Fibroblast of lung (primary cell): ENCODE data around the gene GNGT2. TPM values are rescaled to one million over a fixed set of nuclear protein-coding genes. Genes with fewer than 3 reads are reported as not detected.

ENCODE experiments used
- DNase-seq, 2 donors: peaks; one replicate each; pipeline versions ENCODE4 v3.0.0 to v3.0.0-alpha.2; 2010; ENCODE audit warnings: low read depth in 2 of 2
- H2AFZ ChIP-seq: 2 replicates; pipeline ENCODE4 v1.5.1; 2012; ENCODE audit warnings: low read length, control low read depth, inconsistent platforms
- H3K27ac ChIP-seq: 2 replicates; pipeline ENCODE4 v1.5.1; 2011; ENCODE audit warnings: low read length, control low read depth; ENCODE audit not compliant: insufficient read depth
- H3K27me3 ChIP-seq: 2 replicates; pipeline ENCODE4 v1.5.1; 2011; ENCODE audit warnings: mild to moderate bottlenecking, low read length; ENCODE audit not compliant: control insufficient read depth, insufficient read depth
- H3K36me3 ChIP-seq: 2 replicates; pipeline ENCODE4 v1.5.1; 2011; ENCODE audit warnings: low read length; ENCODE audit not compliant: control insufficient read depth, insufficient read depth
- H3K4me1 ChIP-seq: 2 replicates; pipeline ENCODE4 v1.5.1; 2011; ENCODE audit warnings: low read length; ENCODE audit not compliant: control insufficient read depth, insufficient read depth; ENCODE audit errors: extremely low read depth
- H3K4me2 ChIP-seq: 2 replicates; pipeline ENCODE4 v1.5.1; 2011; ENCODE audit warnings: low read length, control low read depth; ENCODE audit not compliant: insufficient read depth; ENCODE audit errors: extremely low read depth
- H3K4me3 ChIP-seq, 4 experiments: fragments of 200-600 bp in 1 of 4; sonication (generic) in 1 of 4; replicated peaks in 1 of 4; 2 replicates each; pipeline ENCODE4 v1.5.1; 2011 to 2016; ENCODE audit warnings: low read length in 4 of 4, low read depth in 3 of 4, mild to moderate bottlenecking in 3 of 4, control low read depth in 2 of 4, inconsistent platforms in 1 of 4, mixed read lengths in 1 of 4; ENCODE audit not compliant: insufficient read depth in 1 of 4; ENCODE audit errors: control extremely low read depth in 1 of 4
- H3K79me2 ChIP-seq: 2 replicates; pipeline ENCODE4 v1.5.1; 2012; ENCODE audit warnings: mild to moderate bottlenecking, low read length, inconsistent platforms; ENCODE audit not compliant: control insufficient read depth, insufficient read depth
- H3K9ac ChIP-seq: 2 replicates; pipeline ENCODE4 v1.5.1; 2011; ENCODE audit warnings: mild to moderate bottlenecking, low read length, control low read depth; ENCODE audit not compliant: insufficient read depth
- H3K9me3 ChIP-seq: 2 replicates; pipeline ENCODE4 v1.5.1; 2012; ENCODE audit warnings: low read depth, low read length; ENCODE audit not compliant: control insufficient read depth, insufficient read depth
- H4K20me1 ChIP-seq: 2 replicates; pipeline ENCODE4 v1.5.1; 2011; ENCODE audit warnings: low read length; ENCODE audit not compliant: control insufficient read depth, insufficient read depth; ENCODE audit errors: extremely low read depth
- CTCF ChIP-seq, 2 donors: IDR thresholded peaks in 1 of 2; conservative IDR thresholded peaks in 1 of 2; 1 replicate in 1 of 2; 2 replicates in 1 of 2; pipeline ENCODE4 v1.5.1; 2011 to 2012; ENCODE audit warnings: low read length in 2 of 2, control low read depth in 1 of 2, inconsistent platforms in 1 of 2, low read depth in 1 of 2, mild to moderate bottlenecking in 1 of 2
- EZH2 ChIP-seq: IDR thresholded peaks from 2 replicates; pipeline ENCODE4 v1.5.1; 2012; ENCODE audit warnings: low read length, control low read depth, mild to moderate bottlenecking; ENCODE audit errors: missing control alignments
- polyA plus RNA-seq, 2 donors: library from polyadenylated mRNA; depleted of rRNA in 1 of 2; stranded (reverse) in 1 of 2; unstranded in 1 of 2; fragments of >200 nt; gene quantifications; 2 replicates each; pipeline ENCODE4 v1.2.1, GENCODE V29; 2011 to 2012; ENCODE audit warnings: missing spikeins in 1 of 2
- total RNA-seq: library from RNA; depleted of rRNA; stranded (reverse); fragments of >200 nt; gene quantifications from 2 replicates; pipeline ENCODE4 v1.2.1, GENCODE V29; 2014

The GNGT2 gene
- total and polyA plus RNA-seq, 2 donors (not counting 1 experiment from before 2014, with no cell fraction given) = 3.7 TPM; not detected in 1

DNA sequence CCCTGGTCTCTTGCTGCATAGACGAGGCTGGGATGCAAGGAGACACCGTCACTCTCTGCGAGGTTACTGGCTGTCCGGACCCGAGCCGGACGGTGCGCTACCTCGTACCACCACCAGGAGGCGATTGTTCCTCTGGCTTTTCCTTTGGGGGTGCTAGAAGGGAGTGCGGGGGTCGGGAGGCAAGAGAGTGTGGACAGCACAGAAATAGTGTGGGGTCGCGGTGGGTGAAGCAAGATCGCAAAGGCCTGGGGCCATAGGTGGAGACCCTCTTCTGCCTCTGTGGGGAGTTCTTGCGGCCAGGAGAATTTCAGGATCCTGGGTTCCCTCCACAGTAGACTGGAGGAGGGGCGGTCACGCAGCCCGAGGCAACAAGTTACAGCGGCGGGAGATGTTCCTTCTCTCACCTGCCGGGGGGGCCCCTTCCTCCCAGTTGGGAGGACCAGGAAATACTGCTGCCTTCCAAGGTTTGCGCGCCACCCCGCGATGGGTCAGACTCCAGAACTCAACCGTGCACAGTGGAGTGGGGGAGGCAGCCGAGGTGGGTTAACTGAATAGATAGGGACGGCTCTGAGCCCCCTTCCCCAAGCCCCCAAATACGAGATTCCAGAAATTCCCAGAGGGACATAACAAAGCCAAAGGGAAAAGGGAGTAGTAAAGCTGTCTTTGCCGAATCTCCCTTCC is 13.3 kb upstream of the GNGT2 start:
- DNase-seq = no peak
- no peaks in the 10 kb centered on the region for H3K79me2 ChIP-seq
- H3K4me1 ChIP-seq = no peaks in the 10 kb centered on the region
- no peak overlapping the region for H3K4me3 ChIP-seq
- no peaks in the 10 kb centered on the region for H3K9me3 ChIP-seq
- no peaks in the 10 kb centered on the region for H4K20me1 ChIP-seq
- H2AFZ ChIP-seq = no peak overlapping the region
- no peaks in the 10 kb centered on the region for H3K36me3 ChIP-seq
- TF ChIP-seq EZH2 (peak; percentile 69), CTCF (conservative IDR thresholded peaks at IDR 0.05 in 1 of 2, IDR thresholded peaks at IDR 0.05 in 1 of 2; ENCODE audit: low read depth in 1 of 2, low read length in 2 of 2) (peak; percentile 89 to 94)
- H3K4me2 ChIP-seq = no peak overlapping the region
- peaks cover 41% of the 10 kb centered on the region for H3K27me3 ChIP-seq
- H3K27ac ChIP-seq = no peak overlapping the region
- H3K9ac ChIP-seq = no peak overlapping the region

GRCh38 chr17:49223168-49223516 is 12.8 kb upstream of the GNGT2 start:
- Histone ChIP-seq H3K4me3 (no peak overlapping the region), H3K4me2 (no peak overlapping the region), H4K20me1 (no peaks in the 10 kb centered on the region), H3K9ac (no peak overlapping the region), H3K79me2 (no peaks in the 10 kb centered on the region), H3K4me1 (no peaks in the 10 kb centered on the region), H3K27me3 (peaks cover 41% of the 10 kb centered on the region), H3K36me3 (no peaks in the 10 kb centered on the region), H2AFZ (no peak overlapping the region), H3K27ac (no peak overlapping the region), H3K9me3 (no peaks in the 10 kb centered on the region)
- TF ChIP-seq CTCF (conservative IDR thresholded peaks at IDR 0.05 in 1 of 2, IDR thresholded peaks at IDR 0.05 in 1 of 2; ENCODE audit: low read depth in 1 of 2, low read length in 2 of 2) (no peak), EZH2 (no peak)
- DNase-seq = no peak

DNA sequence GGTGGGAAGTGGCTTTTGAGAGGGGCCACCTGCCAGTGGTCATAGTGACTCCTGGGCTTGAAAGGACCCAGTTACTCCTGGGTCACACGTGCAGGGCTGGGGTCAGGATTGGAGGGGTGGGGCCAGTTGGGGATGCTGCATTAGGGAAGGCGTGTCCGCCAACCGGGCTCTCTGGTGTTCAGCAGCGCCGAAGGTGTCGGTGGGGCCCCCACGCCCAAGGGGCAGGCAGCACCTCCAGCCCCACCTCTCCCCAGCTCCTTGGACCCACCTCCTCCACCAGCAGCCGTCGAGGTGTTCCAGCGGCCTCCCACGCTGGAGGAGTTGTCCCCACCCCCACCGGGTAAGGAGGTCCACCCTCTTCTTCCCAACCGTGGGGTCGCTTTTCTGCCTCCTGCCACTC is 9.6 kb upstream of the GNGT2 start:
- H3K9me3 ChIP-seq = no peaks in the 10 kb centered on the region
- no peaks in the 10 kb centered on the region for H4K20me1 ChIP-seq
- no peak overlapping the region for H3K4me3 ChIP-seq
- no peak overlapping the region for H3K4me2 ChIP-seq
- H2AFZ ChIP-seq = no peak overlapping the region
- no peak overlapping the region for H3K27ac ChIP-seq
- no peaks in the 10 kb centered on the region for H3K4me1 ChIP-seq
- H3K9ac ChIP-seq = no peak overlapping the region
- H3K36me3 ChIP-seq = no peaks in the 10 kb centered on the region
- H3K79me2 ChIP-seq = no peaks in the 10 kb centered on the region
- peaks cover 19% of the 10 kb centered on the region for H3K27me3 ChIP-seq
- TF ChIP-seq EZH2 (no peak), CTCF (conservative IDR thresholded peaks at IDR 0.05 in 1 of 2, IDR thresholded peaks at IDR 0.05 in 1 of 2; ENCODE audit: low read depth in 1 of 2, low read length in 2 of 2) (no peak)
- DNase-seq = no peak
